HG03469 (cell line): ENCODE data around the gene DGKK.

Source experiments
- ATAC-seq: cut with Tn5 transposase; IDR thresholded peaks from one replicate; pipeline ENCODE4 v1.9.1; 2021; ENCODE audit warnings: mild to moderate bottlenecking, moderate library complexity, moderate number of reproducible peaks; ENCODE audit not compliant: unreplicated experiment

Gene DGKK

GRCh38 chrX:50470103-50471031, at the start of gene DGKK:
Gene DGKK, minus strand, starts transcription at chrX:50470825. Its CDS starts 147 bp downstream, at chrX:50470678.
- ATAC-seq: no peak

GRCh38 chrX:50514811-50515210, 44.2 kb upstream of the DGKK start:
- ATAC-seq: no peak

GRCh38 chrX:50497114-50497513, 26.5 kb upstream of the DGKK start:
- ATAC-seq: no peak

GRCh38 chrX:50495616-50496015, 25.0 kb upstream of the DGKK start:
- no peak for ATAC-seq

GRCh38 chrX:50492720-50493119, 22.1 kb upstream of the DGKK start:
- no peak for ATAC-seq

- ATAC-seq: no peak
Observed at GRCh38 chrX:50484662-50485061, 14.0 kb upstream of the DGKK start.

- ATAC-seq: no peak
Observed at GRCh38 chrX:50483283-50483682, 12.7 kb upstream of the DGKK start.

- ATAC-seq: no peak
Observed at GRCh38 chrX:50475208-50475607, 4.6 kb upstream of the DGKK start.

- ATAC-seq: no peak
Observed at GRCh38 chrX:50471390-50471789, 765 bp upstream of the DGKK start.

- no peak for ATAC-seq
Observed at GRCh38 chrX:50469206-50469605, 1.4 kb downstream of the DGKK start.

- ATAC-seq: no peak
Observed at GRCh38 chrX:50459615-50460014, 11.0 kb downstream of the DGKK start.

GRCh38 chrX:50458483-50458882, 12.1 kb downstream of the DGKK start:
- no peak for ATAC-seq

GRCh38 chrX:50456712-50457484, 13.7 kb downstream of the DGKK start:
- no peak for ATAC-seq

GRCh38 chrX:50452782-50453181, 17.8 kb downstream of the DGKK start:
- no peak for ATAC-seq

GRCh38 chrX:50450324-50450723, 20.3 kb downstream of the DGKK start:
- ATAC-seq: no peak

- ATAC-seq: no peak
Observed at GRCh38 chrX:50448565-50448964, 22.1 kb downstream of the DGKK start.

- no peak for ATAC-seq
Observed at GRCh38 chrX:50447535-50447934, 23.1 kb downstream of the DGKK start.

GRCh38 chrX:50442426-50443116, 28.1 kb downstream of the DGKK start:
- ATAC-seq: no peak

- ATAC-seq: no peak
Observed at GRCh38 chrX:50436797-50437196, 33.8 kb downstream of the DGKK start.

GRCh38 chrX:50432829-50433289, 37.8 kb downstream of the DGKK start:
- ATAC-seq: no peak

- no peak for ATAC-seq
Observed at GRCh38 chrX:50431623-50432022, 39.0 kb downstream of the DGKK start.
